ENCODE measurements around the gene LSMEM2. TPM values are rescaled to one million over a fixed set of nuclear protein-coding genes. Genes with fewer than 3 reads are reported as not detected.

LSMEM2 gene
- total and polyA plus RNA-seq, 9 of the 15 experiments (the other 6 are each of a cell fraction or from before 2014, with no cell fraction given) = not detected

GRCh38 chr3:50236484-50237132 lies 42.3 kb upstream of the LSMEM2 start:
- Histone ChIP-seq H3K27me3 (ENCODE audit: control insufficient read depth in 2 of 2, insufficient read depth in 2 of 2, low read length in 2 of 2) (no peaks in the 10 kb centered on the region), H4K20me1 (replicated peaks; ENCODE audit: control insufficient read depth, insufficient read depth, low read length) (no peaks in the 10 kb centered on the region), H3K4me1 (replicated peaks in 1 of 2; ENCODE audit: control insufficient read depth in 2 of 2, insufficient read depth in 2 of 2, low read length in 2 of 2) (peaks cover 30 to 62% of the 10 kb centered on the region in 2 experiments), H3K9me1 (ENCODE audit: control insufficient read depth, insufficient read depth, low read length) (no peaks in the 10 kb centered on the region), H3K79me2 (ENCODE audit: control insufficient read depth, insufficient read depth, low read length) (peaks cover 31% of the 10 kb centered on the region), H2AFZ (ENCODE audit: low read depth, low read length) (no peak overlapping the region), H3K9me3 (replicated peaks; ENCODE audit: control insufficient read depth, insufficient read depth, low read depth, low read length) (no peaks in the 10 kb centered on the region), H3K9ac (ENCODE audit: insufficient read depth in 1 of 2, low read depth in 2 of 2, low read length in 2 of 2) (peak overlapping the region; percentile 67 to 95), H3K4me3 (peak overlapping the region; percentile 73), H3K27ac (ENCODE audit: extremely low read depth, low read depth, low read length) (peak overlapping the region; percentile 68), H3K36me3 (ENCODE audit: control insufficient read depth, insufficient read depth, low read length) (peaks cover 4% of the 10 kb centered on the region; the same call in 1 of the 3 replicates), H3K4me2 (ENCODE audit: insufficient read depth, low read length) (peak overlapping the region; percentile 80)
- 19% methylated on average over 6 of the region's 13 CpGs for WGBS (ENCODE audit: insufficient coverage, low coverage, missing lambda C conversion rate)
- POLR2A ChIA-PET = interaction anchor here (0.6 to 0.7 kb wide), 2 partner anchors 78 to 119 kb away, joined by 3 read pairs; no protein-coding TSS in a partner anchor
- peak; percentile 3 for TF ChIP-seq SAP30 (IDR thresholded peaks at IDR 0.05; ENCODE audit: borderline replicate concordance, insufficient read depth, low read depth, low read length, poor library complexity, severe bottlenecking)
- TF ChIP-seq NELFE (IDR thresholded peaks at IDR 0.05; ENCODE audit: insufficient read depth, insufficient read length) = no peak
- no peak for TF ChIP-seq ETV6 (IDR thresholded peaks at IDR 0.05; ENCODE audit: borderline replicate concordance in 1 of 2, low read depth in 2 of 2, low read length in 1 of 2)
- TF ChIP-seq ETV6 (CRISPR knock-in tag; IDR thresholded peaks at IDR 0.05; ENCODE audit: borderline replicate concordance) = no peak
- DNase-seq (ENCODE audit: extremely low read depth in 1 of 4, low spot score in 3 of 4) (no peak), FAIRE-seq (no peak), ATAC-seq (no peak)
- intact Hi-C loops (cut with micrococcal nuclease) (no loop called here), in situ Hi-C loops (cut with MboI) (no loop called here)
- CTCF ChIA-PET (ENCODE audit: low intra/inter-chr PET ratio) = no interaction called here
- BruUV-seq (replicated peaks) = TSS peak; percentile 48
